IMR-90 (cell line): ENCODE data around the gene PDE5A. TPM values are rescaled to one million over a fixed set of nuclear protein-coding genes. Genes with fewer than 3 reads are reported as not detected.

Source experiments
- ATAC-seq: fragments of 200-7000 bp; cut with Tn5 transposase; 2 replicates; pipeline ENCODE4 v1.9.1; 2020; ENCODE audit warnings: low read depth, mild to moderate bottlenecking, moderate library complexity
- BruUV-seq: library from RNA; stranded (reverse); fragments of 400-500 nt; replicated peaks from 2 replicates; lab custom pipeline; 2021; lab: Mats Ljungman, UMichigan
- CTCF ChIA-PET: fragments of 300-600 bp; formaldehyde crosslinking; extraction: SDS; loops from one replicate; lab custom pipeline; 2021; ENCODE audit warnings: antibody characterized with exemption; lab: Yijun Ruan, JAX
- POLR2A ChIA-PET: fragments of 300-600 bp; sonication (Branson Sonifier 250); formaldehyde crosslinking; loops from one replicate; lab custom pipeline; 2022; ENCODE audit warnings: antibody characterized with exemption; ENCODE audit not compliant: unreplicated experiment; lab: Charles Lee
- DNase-seq: peaks from one replicate; pipeline ENCODE4 v3.0.0; 2013
- H2AFZ ChIP-seq: replicated peaks from 2 replicates; pipeline ENCODE3; 2013; ENCODE audit warnings: low read length, mild to moderate bottlenecking; ENCODE audit not compliant: poor library complexity
- H2AK5ac ChIP-seq: 2 replicates; pipeline ENCODE4 v1.6.1; 2013; ENCODE audit warnings: low read depth, low read length, inconsistent platforms
- H2AK9ac ChIP-seq: replicated peaks from 2 replicates; pipeline ENCODE3; 2013; ENCODE audit warnings: mild to moderate bottlenecking, low read depth, low read length, moderate library complexity; ENCODE audit not compliant: poor library complexity
- H2BK120ac ChIP-seq: 2 replicates; pipeline ENCODE4 v1.6.1; 2013; ENCODE audit warnings: low read depth, low read length, inconsistent platforms
- H2BK15ac ChIP-seq: 3 replicates; pipeline ENCODE4 v1.6.1; 2013; ENCODE audit warnings: low read depth, low read length, inconsistent platforms
- H2BK20ac ChIP-seq: 2 replicates; pipeline ENCODE4 v1.6.1; 2013; ENCODE audit warnings: low read depth, mild to moderate bottlenecking, inconsistent platforms, low read length, moderate library complexity
- H2BK5ac ChIP-seq: 2 replicates; pipeline ENCODE4 v1.6.1; 2013; ENCODE audit warnings: mild to moderate bottlenecking, low read depth, low read length, inconsistent platforms; ENCODE audit not compliant: poor library complexity, severe bottlenecking
- H3K14ac ChIP-seq: replicated peaks from 2 replicates; pipeline ENCODE4 v1.6.1; 2013; ENCODE audit warnings: low read depth, low read length, inconsistent platforms
- H3K18ac ChIP-seq: 2 replicates; pipeline ENCODE4 v1.6.1; 2013; ENCODE audit warnings: low read depth, low read length, control low read depth
- H3K23ac ChIP-seq: 2 replicates; pipeline ENCODE4 v1.6.1; 2013; ENCODE audit warnings: low read depth, low read length, inconsistent platforms
- H3K27ac ChIP-seq: 2 replicates; pipeline ENCODE4 v1.5.1; 2013; ENCODE audit warnings: mild to moderate bottlenecking, control low read depth, low read length; ENCODE audit not compliant: insufficient read depth
- H3K27me3 ChIP-seq: 2 replicates; pipeline ENCODE4 v1.6.1; 2013; ENCODE audit warnings: low read length; ENCODE audit not compliant: control insufficient read depth, insufficient read depth
- H3K36me3 ChIP-seq: 2 replicates; pipeline ENCODE4 v1.6.1; 2013; ENCODE audit warnings: low read length, mixed read lengths; ENCODE audit not compliant: control insufficient read depth, insufficient read depth
- H3K4ac ChIP-seq: 2 replicates; pipeline ENCODE4 v1.6.1; 2013; ENCODE audit warnings: low read depth, low read length, inconsistent platforms
- H3K4me1 ChIP-seq: 2 replicates; pipeline ENCODE4 v1.6.1; 2013; ENCODE audit warnings: low read length, mixed read lengths; ENCODE audit not compliant: control insufficient read depth, insufficient read depth
- H3K4me2 ChIP-seq: 2 replicates; pipeline ENCODE4 v1.6.1; 2013; ENCODE audit warnings: low read depth, mild to moderate bottlenecking, control low read depth, low read length, moderate library complexity
- H3K4me3 ChIP-seq: 2 replicates; pipeline ENCODE4 v1.5.1; 2013; ENCODE audit warnings: low read depth, mild to moderate bottlenecking, control low read depth, low read length, moderate library complexity; ENCODE audit not compliant: insufficient read depth
- H3K56ac ChIP-seq: 2 replicates; pipeline ENCODE4 v1.6.1; 2013; ENCODE audit warnings: low read length, inconsistent platforms; ENCODE audit not compliant: insufficient read depth; ENCODE audit errors: extremely low read depth
- H3K79me1 ChIP-seq, 2 experiments: 2 replicates each; pipeline ENCODE4 v1.6.1; 2013; ENCODE audit warnings: low read length in 2 of 2, inconsistent platforms in 1 of 2, low read depth in 1 of 2
- H3K9ac ChIP-seq: 2 replicates; pipeline ENCODE4 v1.6.1; 2013; ENCODE audit warnings: low read depth, low read length, control low read depth
- H3K9me1 ChIP-seq: 2 replicates; pipeline ENCODE4 v1.6.1; 2013; ENCODE audit warnings: low read length, inconsistent platforms; ENCODE audit not compliant: insufficient read depth
- H3K9me3 ChIP-seq: 2 replicates; pipeline ENCODE4 v1.6.1; 2013; ENCODE audit warnings: low read length; ENCODE audit not compliant: control insufficient read depth, insufficient read depth
- H4K20me1 ChIP-seq: 2 replicates; pipeline ENCODE4 v1.6.1; 2013; ENCODE audit warnings: low read length, inconsistent platforms; ENCODE audit not compliant: insufficient read depth
- H4K5ac ChIP-seq: 2 replicates; pipeline ENCODE4 v1.6.1; 2013; ENCODE audit warnings: mild to moderate bottlenecking, low read depth, low read length, control low read depth
- H4K8ac ChIP-seq, 2 experiments: 2 replicates each; pipeline ENCODE4 v1.6.1; 2013; ENCODE audit warnings: low read depth in 2 of 2, low read length in 2 of 2, control low read depth in 1 of 2, inconsistent platforms in 1 of 2
- H4K91ac ChIP-seq: 2 replicates; pipeline ENCODE4 v1.6.1; 2013; ENCODE audit warnings: low read depth, low read length, inconsistent platforms; ENCODE audit not compliant: insufficient read depth
- BHLHE40 ChIP-seq: fragments of 150-350 bp; IDR thresholded peaks from 2 replicates; pipeline ENCODE4 v1.6.1; 2016; ENCODE audit warnings: mild to moderate bottlenecking, low read depth, low read length
- CHD1 ChIP-seq: IDR thresholded peaks from 2 replicates; pipeline ENCODE4 v1.6.1; 2012; ENCODE audit warnings: low read depth, low read length, improper control_type of control experiment
- CTCF ChIP-seq: conservative IDR thresholded peaks from 2 replicates; pipeline ENCODE4 v1.5.1; 2012; ENCODE audit warnings: mild to moderate bottlenecking, low read depth, low read length, improper control_type of control experiment
- ELK1 ChIP-seq: fragments of 150-350 bp; IDR thresholded peaks from 2 replicates; pipeline ENCODE4 v1.6.1; 2016; ENCODE audit warnings: low read depth, mild to moderate bottlenecking, low read length, moderate library complexity, borderline replicate concordance
- MAFK ChIP-seq: IDR thresholded peaks from 2 replicates; pipeline ENCODE4 v1.6.1; 2012; ENCODE audit warnings: low read depth, low read length, improper control_type of control experiment
- MAZ ChIP-seq: IDR thresholded peaks from 2 replicates; pipeline ENCODE4 v1.6.1; 2012; ENCODE audit warnings: low read depth, mild to moderate bottlenecking, low read length, improper control_type of control experiment, moderate library complexity, borderline replicate concordance
- MXI1 ChIP-seq: IDR thresholded peaks from 2 replicates; pipeline ENCODE4 v1.6.1; 2012; ENCODE audit warnings: low read depth, mild to moderate bottlenecking, low read length, moderate library complexity, borderline replicate concordance
- NFE2L2 ChIP-seq: fragments of 150-350 bp; IDR thresholded peaks from 2 replicates; pipeline ENCODE4 v1.6.1; 2016; ENCODE audit warnings: low read depth, mild to moderate bottlenecking, low read length
- POLR2A ChIP-seq: IDR thresholded peaks from 2 replicates; pipeline ENCODE4 v1.6.1; 2012; ENCODE audit warnings: mild to moderate bottlenecking, low read depth, low read length
- RAD21 ChIP-seq: IDR thresholded peaks from 2 replicates; pipeline ENCODE4 v1.6.1; 2012; ENCODE audit warnings: low read length, improper control_type of control experiment
- RCOR1 ChIP-seq: IDR thresholded peaks from 2 replicates; pipeline ENCODE4 v1.6.1; 2012; ENCODE audit warnings: mild to moderate bottlenecking, low read length, improper control_type of control experiment; ENCODE audit not compliant: insufficient replicate concordance
- RFX5 ChIP-seq: IDR thresholded peaks from 2 replicates; pipeline ENCODE4 v1.8.0; 2012; ENCODE audit warnings: low read depth, mild to moderate bottlenecking, low read length, moderate library complexity
- SMC3 ChIP-seq: fragments of 150-350 bp; IDR thresholded peaks from 2 replicates; pipeline ENCODE4 v1.6.1; 2016; ENCODE audit warnings: low read depth, mild to moderate bottlenecking, antibody characterized with exemption, low read length, moderate library complexity
- USF2 ChIP-seq: fragments of 150-350 bp; IDR thresholded peaks from 2 replicates; pipeline ENCODE4 v1.6.1; 2017; ENCODE audit warnings: mild to moderate bottlenecking, antibody characterized with exemption, low read length, low read depth
- WGBS, 2 experiments: methylation state at CpG; one replicate each; pipeline versions ENCODE4 v1.1.5 to v1.1.7; 2013; ENCODE audit warnings: missing lambda C conversion rate in 2 of 2; ENCODE audit not compliant: insufficient read length in 1 of 2; ENCODE audit errors: extremely low coverage in 2 of 2; 5-methylcytosine and 5-hydroxymethylcytosine counted together
- dilution Hi-C: fragments of 300-500 bp; cut with HindIII; formaldehyde crosslinking; loops from one replicate; pipeline ENCODE4 v1.14.3; 2018; ENCODE audit warnings: low sequenced_read_pairs; ENCODE audit not compliant: unreplicated experiment
- in situ Hi-C: fragments of 300-500 bp; cut with MboI; formaldehyde crosslinking; loops from 3 replicates; pipeline ENCODE4 v1.14.3; 2019; ENCODE audit warnings: low sequenced_read_pairs, inconsistent platforms, mixed read lengths
- intact Hi-C: fragments of 100-400 bp; cut with micrococcal nuclease; formaldehyde crosslinking; loops from 2 replicates; pipeline ENCODE4 v1.10.0; 2022
- polyA plus RNA-seq, 3 experiments: library from polyadenylated mRNA; depleted of rRNA; stranded (reverse); fragments of >200 nt; gene quantifications; 2 replicates each; pipeline ENCODE4 v1.2.3, GENCODE V29; 2012; ENCODE audit warnings: low replicate concordance in 1 of 3
- total RNA-seq: library from RNA; depleted of rRNA; stranded (reverse); fragments of >200 nt; gene quantifications from 2 replicates; pipeline ENCODE4 v1.2.3, GENCODE V29; 2012

PDE5A gene
- total and polyA plus RNA-seq, 2 of the 4 experiments (the other 2 are of a cell fraction), result 101 to 770 TPM

- Histone ChIP-seq H3K4me3 (no peak overlapping the region), H3K9me3 (no peaks in the 10 kb centered on the region), H3K27ac (peak overlapping the region; percentile 64; the same call in 1 of the 2 replicates), H2BK5ac (peak overlapping the region; percentile 68), H2BK20ac (peak overlapping the region; percentile 92), H3K4ac (peak overlapping the region; percentile 89), H3K56ac (no peak overlapping the region), H3K79me1 (no peaks in the 10 kb centered on the region; a peak in 1 of 4 replicates), H3K4me2 (peak overlapping the region; percentile 69), H3K36me3 (no peaks in the 10 kb centered on the region), H2BK120ac (peak overlapping the region; percentile 95), H3K14ac (peak overlapping the region; percentile 86), H4K8ac (peak overlapping the region; percentile 10 to 90; a peak in 3 of 4 replicates), H2BK15ac (peak overlapping the region; percentile 90; the same call in 2 of the 3 replicates), H3K23ac (peak overlapping the region; percentile 65; the same call in 1 of the 2 replicates), H3K18ac (peak overlapping the region; percentile 97), H4K20me1 (no peaks in the 10 kb centered on the region), H4K5ac (peak overlapping the region; percentile 97), H3K9ac (peak overlapping the region; percentile 29; the same call in 1 of the 2 replicates), H2AK9ac (no peak overlapping the region), H4K91ac (peak overlapping the region; percentile 89), H2AK5ac (peak overlapping the region; percentile 92; the same call in 1 of the 2 replicates), H3K27me3 (no peaks in the 10 kb centered on the region), H3K4me1 (peaks cover 22% of the 10 kb centered on the region), H2AFZ (no peak overlapping the region), H3K9me1 (no peaks in the 10 kb centered on the region)
- CTCF ChIA-PET, result interaction anchor here (1.0 to 1.4 kb wide), 3 partner anchors 14 to 36 kb away, joined by 3 to 5 read pairs (median 4); partner anchors contain the start of gene PDE5A
- WGBS, 2 experiments, result no CpG with 5 or more reads among the region's 3 CpGs
- no peak for ATAC-seq
- no TSS peak for BruUV-seq
- dilution Hi-C loops, result no loop called here
- POLR2A ChIA-PET, result interaction anchor here (1.0 to 1.5 kb wide), 2 partner anchors 19 to 39 kb away, joined by 3 to 4 read pairs; no protein-coding TSS in a partner anchor
- in situ Hi-C loops, result no loop called here
- peak; percentile 30 for DNase-seq
- intact Hi-C loops, result no loop called here
- TF ChIP-seq NFE2L2 (peak; percentile 52), USF2 (no peak), MAZ (no peak), CTCF (no peak), CHD1 (no peak), RAD21 (no peak), MAFK (peak; percentile 97), SMC3 (no peak), RCOR1 (no peak), BHLHE40 (no peak), POLR2A (no peak), MXI1 (no peak), ELK1 (no peak), RFX5 (no peak)
These were observed 35.7 kb upstream of the PDE5A start for GRCh38 chr4:119664168-119664907.
